Measurements from ENCODE around the gene RABL3.

DNA sequence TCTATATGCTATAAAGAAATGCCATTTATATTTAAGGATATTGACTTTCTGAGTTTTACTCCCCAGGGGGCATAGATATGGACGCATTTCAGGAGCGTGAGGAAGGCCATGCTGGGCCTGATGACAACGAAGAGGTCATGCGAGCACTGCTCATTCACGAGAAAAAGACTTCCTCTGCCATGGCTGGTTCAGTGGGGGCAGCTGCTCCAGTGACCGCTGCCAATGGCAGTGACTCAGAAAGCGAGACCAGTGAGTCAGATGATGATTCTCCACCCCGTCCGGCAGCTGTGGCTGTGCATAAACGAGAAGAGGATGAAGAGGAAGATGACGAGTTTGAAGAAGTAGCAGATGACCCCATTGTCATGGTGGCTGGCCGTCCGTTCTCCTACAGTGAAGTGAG is 38.7 kb upstream of the RABL3 start:
- TF ChIP-seq POLR2A (IDR thresholded peaks at IDR 0.05) (no peak), POLR2AphosphoS5 (IDR thresholded peaks at IDR 0.05) (no peak)
- TF ChIP-seq, protein P1, sequence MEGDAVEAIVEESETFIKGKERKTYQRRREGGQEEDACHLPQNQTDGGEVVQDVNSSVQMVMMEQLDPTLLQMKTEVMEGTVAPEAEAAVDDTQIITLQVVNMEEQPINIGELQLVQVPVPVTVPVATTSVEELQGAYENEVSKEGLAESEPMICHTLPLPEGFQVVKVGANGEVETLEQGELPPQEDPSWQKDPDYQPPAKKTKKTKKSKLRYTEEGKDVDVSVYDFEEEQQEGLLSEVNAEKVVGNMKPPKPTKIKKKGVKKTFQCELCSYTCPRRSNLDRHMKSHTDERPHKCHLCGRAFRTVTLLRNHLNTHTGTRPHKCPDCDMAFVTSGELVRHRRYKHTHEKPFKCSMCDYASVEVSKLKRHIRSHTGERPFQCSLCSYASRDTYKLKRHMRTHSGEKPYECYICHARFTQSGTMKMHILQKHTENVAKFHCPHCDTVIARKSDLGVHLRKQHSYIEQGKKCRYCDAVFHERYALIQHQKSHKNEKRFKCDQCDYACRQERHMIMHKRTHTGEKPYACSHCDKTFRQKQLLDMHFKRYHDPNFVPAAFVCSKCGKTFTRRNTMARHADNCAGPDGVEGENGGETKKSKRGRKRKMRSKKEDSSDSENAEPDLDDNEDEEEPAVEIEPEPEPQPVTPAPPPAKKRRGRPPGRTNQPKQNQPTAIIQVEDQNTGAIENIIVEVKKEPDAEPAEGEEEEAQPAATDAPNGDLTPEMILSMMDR (IDR thresholded peaks at IDR 0.05): no peak

All from upper lobe of left lung (tissue), 4 donors.